DND-41 (cell line): ENCODE measurements around the gene CKS1B.

Experiments
- ATAC-seq: fragments of 200-7000 bp; cut with Tn5 transposase; 3 replicates; pipeline ENCODE4 v1.9.1; 2021; ENCODE audit warnings: low read depth; ENCODE audit not compliant: insufficient read depth
- DNase-seq: peaks from one replicate; pipeline ENCODE4 v3.0.0-alpha.2; 2020
- H2AFZ ChIP-seq: 2 replicates; pipeline ENCODE4 v1.6.0; 2012; ENCODE audit warnings: low read depth, low read length
- H3K27ac ChIP-seq: 2 replicates; pipeline ENCODE4 v1.5.1; 2012; ENCODE audit warnings: low read length, inconsistent platforms
- H3K27me3 ChIP-seq: fragments of 200-600 bp; sonication (generic); 2 replicates; pipeline ENCODE4 v1.6.0; 2012; ENCODE audit warnings: low read length, mild to moderate bottlenecking, inconsistent platforms; ENCODE audit not compliant: insufficient read depth, poor library complexity
- H3K36me3 ChIP-seq: 2 replicates; pipeline ENCODE4 v1.5.1; 2012; ENCODE audit warnings: low read length, inconsistent platforms; ENCODE audit not compliant: insufficient read depth
- H3K4me1 ChIP-seq: 2 replicates; pipeline ENCODE4 v1.5.1; 2012; ENCODE audit warnings: mild to moderate bottlenecking, low read length; ENCODE audit not compliant: insufficient read depth
- H3K4me2 ChIP-seq: 2 replicates; pipeline ENCODE4 v1.6.0; 2012; ENCODE audit warnings: mild to moderate bottlenecking, moderate library complexity, low read length, inconsistent platforms; ENCODE audit not compliant: insufficient read depth
- H3K4me3 ChIP-seq, 2 experiments: fragments of 200-600 bp in 1 of 2; shearing (Covaris generic) in 1 of 2; 2 replicates each; pipeline ENCODE4 v1.5.1; 2012 to 2016; ENCODE audit warnings: inconsistent platforms in 2 of 2, low read length in 2 of 2, mild to moderate bottlenecking in 2 of 2, low read depth in 1 of 2, moderate library complexity in 1 of 2
- H3K79me2 ChIP-seq: 2 replicates; pipeline ENCODE4 v1.6.0; 2012; ENCODE audit warnings: low read length, inconsistent platforms; ENCODE audit not compliant: insufficient read depth
- H3K9ac ChIP-seq: 2 replicates; pipeline ENCODE4 v1.6.0; 2012; ENCODE audit warnings: low read depth, mild to moderate bottlenecking, inconsistent platforms, low read length, moderate library complexity
- H3K9me3 ChIP-seq: 2 replicates; pipeline ENCODE4 v1.5.1; 2012; ENCODE audit warnings: low read length, moderate library complexity, mild to moderate bottlenecking, inconsistent platforms; ENCODE audit not compliant: insufficient read depth, severe bottlenecking
- H4K20me1 ChIP-seq: 2 replicates; pipeline ENCODE4 v1.6.0; 2012; ENCODE audit warnings: low read length; ENCODE audit not compliant: insufficient read depth
- CTCF ChIP-seq: IDR thresholded peaks from 2 replicates; pipeline ENCODE4 v1.5.1; 2012; ENCODE audit warnings: borderline replicate concordance, low read length, moderate library complexity, mild to moderate bottlenecking; ENCODE audit not compliant: poor library complexity, severe bottlenecking; ENCODE audit errors: extremely low read depth
- EZH2 ChIP-seq: IDR thresholded peaks from 3 replicates; pipeline ENCODE4 v1.6.1; 2012; ENCODE audit warnings: borderline replicate concordance, low read depth, mild to moderate bottlenecking, moderate library complexity, low read length, inconsistent platforms; ENCODE audit not compliant: severe bottlenecking

Gene CKS1B

GRCh38 chr1:155004352-155005075 is 30.0 kb downstream of the CKS1B start:
- Histone ChIP-seq H3K27ac (no peak overlapping the region), H3K27me3 (peaks cover 35% of the 10 kb centered on the region), H4K20me1 (peaks cover 65% of the 10 kb centered on the region), H3K36me3 (no peaks in the 10 kb centered on the region), H3K4me3 (no peak overlapping the region), H3K4me2 (no peak overlapping the region), H3K9me3 (no peaks in the 10 kb centered on the region), H3K4me1 (peaks cover 20% of the 10 kb centered on the region), H2AFZ (no peak overlapping the region), H3K9ac (no peak overlapping the region), H3K79me2 (no peaks in the 10 kb centered on the region)
- TF ChIP-seq EZH2 = no peak
- TF ChIP-seq CTCF = no peak
- ATAC-seq = no peak
- DNase-seq = no peak

- no peaks in the 10 kb centered on the region for H3K9me3 ChIP-seq
- DNase-seq (no peak), ATAC-seq (no peak)
- H3K4me1 ChIP-seq = peaks cover 16% of the 10 kb centered on the region
- H3K9ac ChIP-seq = no peak overlapping the region
- H3K27ac ChIP-seq = no peak overlapping the region
- no peak for TF ChIP-seq EZH2
- TF ChIP-seq CTCF = no peak
- no peaks in the 10 kb centered on the region for H3K36me3 ChIP-seq
- H3K79me2 ChIP-seq = no peaks in the 10 kb centered on the region
- no peak overlapping the region for H3K4me3 ChIP-seq
- no peak overlapping the region for H2AFZ ChIP-seq
- no peak overlapping the region for H3K4me2 ChIP-seq
- peaks cover 65% of the 10 kb centered on the region for H4K20me1 ChIP-seq
- peaks cover 27% of the 10 kb centered on the region for H3K27me3 ChIP-seq
Measured at GRCh38 chr1:155005076-155006011, 30.9 kb downstream of the CKS1B start.

GRCh38 chr1:155006601-155007101 is 32.2 kb downstream of the CKS1B start:
- TF ChIP-seq CTCF (no peak), EZH2 (no peak)
- Histone ChIP-seq H3K9ac (no peak overlapping the region), H2AFZ (no peak overlapping the region), H3K4me1 (peaks cover 12% of the 10 kb centered on the region; the same call in 1 of the 2 replicates), H3K27me3 (peaks cover 14% of the 10 kb centered on the region), H3K79me2 (no peaks in the 10 kb centered on the region), H3K4me3 (no peak overlapping the region), H3K9me3 (no peaks in the 10 kb centered on the region), H3K36me3 (no peaks in the 10 kb centered on the region), H3K27ac (no peak overlapping the region), H3K4me2 (no peak overlapping the region), H4K20me1 (peaks cover 58% of the 10 kb centered on the region)
- DNase-seq (peak; percentile 35), ATAC-seq (peak; percentile 74)
